Esophagus muscularis mucosa (tissue), 4 donors: ENCODE measurements around the gene SLC12A7.

Experiments used
- EP300 ChIP-seq: sonication (generic); formaldehyde crosslinking; IDR thresholded peaks from one replicate; pipeline ENCODE4 v1.6.1; 2017; ENCODE audit warnings: antibody characterized with exemption
- POLR2A ChIP-seq: fragments of 450-650 bp; IDR thresholded peaks from one replicate; pipeline ENCODE4 v1.6.1; 2017; ENCODE audit warnings: antibody characterized with exemption, moderate library complexity, mild to moderate bottlenecking, low read depth
- POLR2AphosphoS5 ChIP-seq, 2 donors: sonication (generic); formaldehyde crosslinking; IDR thresholded peaks; one replicate each; pipeline ENCODE4 v1.6.1; 2017; ENCODE audit warnings: antibody characterized with exemption in 2 of 2
- TF ChIP-seq, protein P1 (sequence below), 3 experiments: fragments of 200-600 bp in 2 of 3; fragments of 450-650 bp in 1 of 3; sonication (generic) in 2 of 3; IDR thresholded peaks; one replicate each; pipeline ENCODE4 v1.5.1; 2017 to 2019; ENCODE audit warnings: antibody characterized with exemption in 3 of 3, mild to moderate bottlenecking in 2 of 3, moderate library complexity in 1 of 3

DNA sequence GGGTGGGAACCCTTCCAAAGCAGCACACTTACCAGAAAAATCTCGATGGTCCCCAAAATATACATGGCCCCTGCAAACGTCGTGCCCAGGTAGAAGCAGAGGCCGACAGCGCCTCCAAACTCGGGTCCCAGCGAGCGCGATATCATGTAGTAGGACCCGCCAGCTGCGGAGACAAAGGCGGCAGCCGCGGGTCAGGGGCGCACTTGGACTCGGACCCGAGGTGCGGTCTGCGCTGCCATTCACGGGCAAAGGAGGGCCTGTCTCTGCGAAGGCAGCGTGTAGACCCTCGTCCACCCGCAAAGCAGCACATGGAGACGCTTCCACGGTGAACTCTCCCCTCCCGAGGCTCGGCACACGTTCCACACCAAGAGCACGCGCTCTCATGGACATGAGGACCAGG is 25.0 kb downstream of the SLC12A7 start:
- no peak for TF ChIP-seq POLR2AphosphoS5 (IDR thresholded peaks at IDR 0.05)
- TF ChIP-seq, protein P1, sequence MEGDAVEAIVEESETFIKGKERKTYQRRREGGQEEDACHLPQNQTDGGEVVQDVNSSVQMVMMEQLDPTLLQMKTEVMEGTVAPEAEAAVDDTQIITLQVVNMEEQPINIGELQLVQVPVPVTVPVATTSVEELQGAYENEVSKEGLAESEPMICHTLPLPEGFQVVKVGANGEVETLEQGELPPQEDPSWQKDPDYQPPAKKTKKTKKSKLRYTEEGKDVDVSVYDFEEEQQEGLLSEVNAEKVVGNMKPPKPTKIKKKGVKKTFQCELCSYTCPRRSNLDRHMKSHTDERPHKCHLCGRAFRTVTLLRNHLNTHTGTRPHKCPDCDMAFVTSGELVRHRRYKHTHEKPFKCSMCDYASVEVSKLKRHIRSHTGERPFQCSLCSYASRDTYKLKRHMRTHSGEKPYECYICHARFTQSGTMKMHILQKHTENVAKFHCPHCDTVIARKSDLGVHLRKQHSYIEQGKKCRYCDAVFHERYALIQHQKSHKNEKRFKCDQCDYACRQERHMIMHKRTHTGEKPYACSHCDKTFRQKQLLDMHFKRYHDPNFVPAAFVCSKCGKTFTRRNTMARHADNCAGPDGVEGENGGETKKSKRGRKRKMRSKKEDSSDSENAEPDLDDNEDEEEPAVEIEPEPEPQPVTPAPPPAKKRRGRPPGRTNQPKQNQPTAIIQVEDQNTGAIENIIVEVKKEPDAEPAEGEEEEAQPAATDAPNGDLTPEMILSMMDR (IDR thresholded peaks at IDR 0.05), result no peak
- TF ChIP-seq POLR2A, result no peak
- no peak for TF ChIP-seq EP300
